Measurements from ENCODE around the gene LDHAL6B.
"Not testable (repeated sequence)": the region's sequence is repeated elsewhere in the genome, so short reads cannot be mapped to it uniquely, and the experiment has no call there.

Gene LDHAL6B

GRCh38 chr15:59206623-59207183 is at the start of gene LDHAL6B:
Gene LDHAL6B, plus strand, starts transcription at chr15:59206843. Its CDS starts 98 bp downstream, at chr15:59206941.
- no peak for DNase-seq (ENCODE audit: low read depth)

- no peak for DNase-seq (ENCODE audit: low read depth)
Observed at GRCh38 chr15:59157396-59157795, 49.2 kb upstream of the LDHAL6B start.

GRCh38 chr15:59157840-59158700 is 48.6 kb upstream of the LDHAL6B start:
- no peak for DNase-seq (ENCODE audit: low read depth)

GRCh38 chr15:59158701-59159034 is 48.0 kb upstream of the LDHAL6B start:
- DNase-seq (ENCODE audit: low read depth) = no peak

GRCh38 chr15:59159210-59159609 is 47.4 kb upstream of the LDHAL6B start:
- DNase-seq (ENCODE audit: low read depth) = no peak

GRCh38 chr15:59160880-59161593 is 45.6 kb upstream of the LDHAL6B start:
- DNase-seq (ENCODE audit: low read depth) = no peak

GRCh38 chr15:59162080-59162479 is 44.6 kb upstream of the LDHAL6B start:
- not testable (repeated sequence) for DNase-seq (ENCODE audit: low read depth)

GRCh38 chr15:59165726-59166125 is 40.9 kb upstream of the LDHAL6B start:
- DNase-seq (ENCODE audit: low read depth) = no peak

GRCh38 chr15:59166166-59166565 is 40.5 kb upstream of the LDHAL6B start:
- DNase-seq (ENCODE audit: low read depth) = no peak

GRCh38 chr15:59166601-59167265 is 39.9 kb upstream of the LDHAL6B start:
- no peak for DNase-seq (ENCODE audit: low read depth)

- no peak for DNase-seq (ENCODE audit: low read depth)
Observed at GRCh38 chr15:59168536-59168935, 38.1 kb upstream of the LDHAL6B start.

- no peak for DNase-seq (ENCODE audit: low read depth)
Observed at GRCh38 chr15:59169251-59169708, 37.4 kb upstream of the LDHAL6B start.

GRCh38 chr15:59170295-59171066 is 36.2 kb upstream of the LDHAL6B start:
- DNase-seq (ENCODE audit: low read depth) = no peak

GRCh38 chr15:59171067-59171397 is 35.6 kb upstream of the LDHAL6B start:
- DNase-seq (ENCODE audit: low read depth) = no peak

GRCh38 chr15:59172289-59172901 is 34.2 kb upstream of the LDHAL6B start:
- DNase-seq (ENCODE audit: low read depth) = no peak

- DNase-seq (ENCODE audit: low read depth) = no peak
Observed at GRCh38 chr15:59173194-59173593, 33.4 kb upstream of the LDHAL6B start.

- no peak for DNase-seq (ENCODE audit: low read depth)
Observed at GRCh38 chr15:59174151-59174834, 32.4 kb upstream of the LDHAL6B start.

GRCh38 chr15:59174835-59175831 is 31.5 kb upstream of the LDHAL6B start:
- DNase-seq (ENCODE audit: low read depth) = peak; percentile 61

GRCh38 chr15:59176653-59177316 is 29.9 kb upstream of the LDHAL6B start:
- DNase-seq (ENCODE audit: low read depth) = no peak
